Ecto neural progenitor cell (in vitro differentiated cells): ENCODE measurements around the gene C4BPA.

Source experiments
- DNase-seq: peaks from one replicate; pipeline ENCODE4 v3.0.0-alpha.2; 2018; ENCODE audit warnings: low spot score

The C4BPA gene

DNA sequence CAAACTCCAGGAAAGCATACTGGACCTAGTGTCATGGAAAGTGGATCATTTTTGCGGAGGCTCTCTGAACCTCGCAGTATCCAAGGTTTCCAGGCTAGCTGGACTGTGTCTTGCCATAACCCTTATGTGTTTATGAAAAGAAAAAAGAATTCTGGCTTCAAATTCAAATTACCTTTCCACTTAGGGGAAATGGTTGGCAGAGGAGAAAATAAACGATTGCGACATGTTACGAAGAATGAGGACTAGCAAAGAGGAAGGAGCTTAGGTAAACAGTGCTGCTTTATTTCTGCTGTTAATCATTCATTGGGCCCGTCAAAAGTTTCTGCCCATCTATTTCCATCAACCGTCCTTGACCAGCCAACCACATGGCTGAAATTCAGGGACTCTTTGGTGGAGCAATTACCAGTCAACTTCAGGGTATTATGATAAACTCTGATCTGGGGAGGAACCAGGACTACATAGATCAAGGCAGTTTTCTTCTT lies at the start of gene C4BPA:
Gene C4BPA (plus strand): TSS at position 342 of the 482 bp plus-strand sequence. CDS start 8,793 bp downstream, outside the sequence.
- DNase-seq: no peak

DNA sequence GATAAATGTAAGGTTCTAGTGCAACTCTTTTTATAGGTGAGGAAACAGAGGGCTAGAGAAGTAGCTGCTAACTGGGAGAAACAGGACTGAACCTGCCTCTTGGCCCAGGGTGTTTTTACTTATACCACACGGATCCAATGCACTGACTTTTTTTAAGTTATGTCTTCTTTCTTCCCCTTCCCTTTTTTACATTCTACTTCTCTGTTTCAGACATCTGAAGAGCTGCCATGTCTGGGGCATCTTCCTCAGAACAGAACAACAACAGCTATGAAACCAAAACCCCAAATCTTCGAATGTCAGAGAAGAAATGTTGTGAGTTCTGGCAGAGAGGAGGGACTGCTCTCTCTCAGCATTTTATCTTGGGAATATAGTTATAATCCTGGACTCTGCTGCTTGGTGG lies 49.5 kb upstream of the C4BPA start:
- no peak for DNase-seq

DNA sequence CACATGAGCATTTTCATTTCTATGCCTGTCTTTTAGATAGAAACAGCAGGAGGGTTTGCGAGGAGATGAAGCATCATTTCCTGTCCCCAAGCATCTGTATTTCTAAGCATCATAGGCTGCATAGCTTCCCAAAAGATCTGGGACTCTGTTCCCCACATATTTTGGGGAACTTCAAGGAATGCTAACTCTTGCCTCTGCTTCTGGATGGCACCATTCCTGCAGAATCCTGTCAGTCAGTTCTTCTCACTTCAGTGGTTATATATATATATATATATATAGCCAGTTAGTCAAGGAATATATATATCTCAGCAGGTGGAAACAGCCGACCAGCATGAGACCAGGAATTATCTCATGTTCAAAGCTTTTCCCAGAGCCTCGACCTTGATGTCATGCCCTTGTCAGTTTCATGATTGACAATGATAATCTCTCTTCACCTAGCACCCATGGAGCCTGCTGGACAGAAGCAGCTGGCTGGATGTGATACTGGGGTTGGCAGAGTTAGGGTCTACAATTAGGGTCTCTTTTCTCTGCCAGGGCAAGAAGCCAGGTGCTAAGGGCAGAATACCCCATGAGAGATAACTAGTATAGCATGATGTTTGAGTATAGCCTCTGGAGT lies 48.5 kb upstream of the C4BPA start:
- no peak for DNase-seq

DNA sequence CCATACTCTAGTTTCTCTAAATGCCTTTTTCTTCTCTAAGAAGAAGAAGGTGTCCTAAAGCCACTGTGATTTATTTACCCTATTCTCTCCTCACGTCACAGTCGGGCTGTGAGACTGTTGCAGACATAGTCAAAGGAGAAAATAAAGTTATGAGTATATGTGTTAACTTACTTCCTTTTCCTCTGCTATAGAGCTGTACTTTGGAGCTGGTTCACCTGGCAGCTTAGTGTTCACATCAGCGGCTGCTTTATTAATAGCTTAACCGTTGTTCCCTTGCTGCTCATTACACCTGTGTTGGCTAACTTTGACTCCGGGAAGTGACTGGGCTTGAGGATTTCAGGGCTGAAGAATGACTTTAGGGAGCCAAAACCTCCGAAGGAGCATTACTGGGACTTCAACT lies 47.4 kb upstream of the C4BPA start:
- no peak for DNase-seq

DNA sequence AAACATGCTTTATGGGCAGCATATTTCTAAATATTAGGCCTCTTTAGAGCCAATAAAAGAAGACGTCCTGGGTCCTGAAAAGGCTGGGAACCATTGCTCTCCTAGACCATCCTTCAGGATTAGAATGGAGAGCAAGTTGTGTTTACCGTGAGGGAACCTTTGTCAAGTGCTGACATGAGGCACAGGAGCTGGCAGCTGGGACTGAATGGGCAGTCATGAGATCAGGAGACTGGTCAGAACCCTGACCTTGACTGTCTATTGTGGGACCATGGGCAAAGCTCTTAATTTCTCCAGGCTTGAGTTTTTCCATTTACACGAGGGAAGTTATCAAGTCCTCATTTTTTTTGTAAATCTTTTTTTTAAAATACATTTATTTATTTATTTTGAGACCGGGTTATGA lies 45.8 kb upstream of the C4BPA start:
- DNase-seq: no peak

DNA sequence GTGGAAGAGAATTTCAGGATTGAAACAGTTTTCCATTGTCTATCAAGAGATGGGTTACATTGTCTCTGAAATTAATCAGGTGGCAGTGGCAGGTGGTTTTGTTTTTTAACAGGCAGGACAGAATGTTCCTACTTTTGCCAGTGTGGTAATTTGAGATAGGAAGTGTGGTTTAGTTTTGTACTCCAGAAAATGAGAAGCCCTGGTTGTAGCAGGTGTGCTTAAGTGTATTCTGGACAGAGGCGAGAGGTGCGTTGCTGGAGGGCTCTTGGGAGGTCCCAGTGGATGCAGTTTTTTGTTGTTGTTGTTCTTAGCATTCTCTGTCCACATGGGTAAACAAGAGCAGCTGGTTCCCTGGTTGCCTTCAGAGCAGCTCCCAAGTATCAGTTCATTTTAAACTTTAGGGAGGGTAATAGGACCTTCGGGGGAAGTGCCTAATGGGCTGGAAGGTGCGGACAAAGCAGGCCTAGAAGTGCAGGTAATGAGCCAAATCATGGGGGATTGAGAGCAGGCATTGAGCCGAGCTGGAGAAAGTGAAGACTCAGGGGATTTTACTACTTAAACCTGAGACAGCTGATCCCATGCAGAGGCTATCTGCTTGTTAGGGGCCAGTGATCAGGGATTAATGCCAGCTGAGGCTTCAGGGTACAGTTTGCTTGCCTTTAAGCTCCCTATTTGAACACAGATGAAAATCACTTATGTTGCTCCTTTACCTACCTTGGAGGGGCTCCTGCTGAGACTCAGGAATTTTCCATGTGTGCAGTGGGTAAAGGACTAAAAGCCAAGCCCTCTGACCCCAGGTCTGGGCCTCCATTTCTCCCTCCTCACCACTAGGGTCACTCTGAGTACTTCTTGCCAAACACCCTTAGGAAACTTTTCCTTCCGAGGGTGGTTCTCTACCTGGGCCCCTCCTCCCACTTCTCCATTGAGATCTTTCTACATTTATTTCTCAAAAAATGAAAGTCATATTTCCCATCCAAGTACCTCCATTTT lies 44.9 kb upstream of the C4BPA start:
- no peak for DNase-seq

DNA sequence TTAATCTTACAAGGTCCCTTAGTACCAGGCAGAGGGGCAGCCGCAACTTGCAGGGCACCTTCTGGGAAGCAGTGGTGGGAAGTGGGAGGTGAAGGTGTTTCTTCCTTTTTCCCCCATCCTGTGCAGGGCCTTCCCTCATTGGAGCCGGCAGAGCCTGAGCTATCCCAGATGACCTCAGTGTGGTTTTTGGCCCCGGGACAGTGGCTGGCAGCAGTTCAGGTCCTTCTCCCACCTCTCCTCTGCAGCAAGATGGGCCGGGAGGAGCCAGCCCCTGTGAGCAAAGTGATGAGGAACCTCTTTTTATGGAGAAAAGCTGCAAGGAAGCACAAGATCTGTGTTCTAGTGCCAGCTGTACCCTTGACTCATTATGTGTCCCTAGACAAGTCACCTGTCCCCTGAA lies 44.2 kb upstream of the C4BPA start:
- no peak for DNase-seq

DNA sequence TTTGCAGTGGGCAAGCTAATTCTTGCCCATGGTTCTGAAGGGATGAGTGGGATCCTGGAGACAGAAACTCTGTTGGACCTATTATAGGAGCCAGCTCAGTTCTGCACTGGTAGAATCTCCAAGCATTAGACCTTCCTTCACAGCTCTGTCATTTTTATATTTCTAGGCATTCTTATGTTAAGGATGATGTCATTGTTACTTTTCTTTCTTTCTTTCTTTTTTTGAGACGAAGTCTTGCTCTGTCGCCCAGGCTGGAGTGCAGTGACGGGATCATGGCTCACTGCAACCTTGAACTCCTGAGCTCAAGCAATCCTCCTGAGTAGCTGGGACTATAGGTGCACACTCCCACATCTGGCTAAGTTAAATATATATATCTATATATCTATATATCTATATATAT lies 43.4 kb upstream of the C4BPA start:
- DNase-seq: no peak

DNA sequence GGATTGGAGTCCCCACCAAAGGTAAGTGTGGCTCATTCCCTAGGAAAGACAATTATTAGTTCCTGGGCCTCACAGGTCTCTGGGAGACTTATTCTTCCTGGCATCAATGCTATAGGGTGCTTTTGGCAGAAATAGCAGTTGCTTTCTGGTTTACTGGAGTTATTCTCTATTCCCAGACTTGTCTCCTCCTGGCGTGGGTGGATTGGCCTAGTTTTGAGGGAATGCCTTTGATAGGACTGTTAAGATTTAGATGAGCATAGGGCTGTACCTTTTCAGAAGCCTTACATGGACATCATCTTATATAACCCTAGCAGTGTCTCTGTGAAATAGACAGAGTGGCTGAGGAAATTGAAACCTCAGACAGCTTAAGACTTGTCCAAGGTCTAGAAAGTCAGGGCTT lies 42.0 kb upstream of the C4BPA start:
- DNase-seq: no peak

DNA sequence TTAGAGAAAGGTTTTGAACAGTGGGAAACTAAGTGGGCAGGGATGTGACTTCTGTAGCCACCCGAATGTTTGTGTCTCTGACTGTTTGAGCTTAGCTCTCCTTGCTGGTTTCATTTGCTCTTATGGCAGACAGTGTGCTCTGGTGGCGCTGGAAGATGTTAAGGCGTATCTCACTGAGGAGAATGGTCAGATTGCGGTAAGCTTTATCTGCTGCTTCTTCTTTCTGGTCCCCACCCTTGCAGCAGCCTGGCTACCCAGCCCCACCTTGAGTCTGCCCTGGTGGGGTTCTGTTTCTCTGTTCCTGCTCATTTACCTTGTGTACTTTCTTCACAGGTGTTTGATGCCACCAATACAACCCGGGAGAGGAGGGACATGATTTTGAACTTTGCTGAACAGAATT lies 41.0 kb upstream of the C4BPA start:
- DNase-seq: no peak

DNA sequence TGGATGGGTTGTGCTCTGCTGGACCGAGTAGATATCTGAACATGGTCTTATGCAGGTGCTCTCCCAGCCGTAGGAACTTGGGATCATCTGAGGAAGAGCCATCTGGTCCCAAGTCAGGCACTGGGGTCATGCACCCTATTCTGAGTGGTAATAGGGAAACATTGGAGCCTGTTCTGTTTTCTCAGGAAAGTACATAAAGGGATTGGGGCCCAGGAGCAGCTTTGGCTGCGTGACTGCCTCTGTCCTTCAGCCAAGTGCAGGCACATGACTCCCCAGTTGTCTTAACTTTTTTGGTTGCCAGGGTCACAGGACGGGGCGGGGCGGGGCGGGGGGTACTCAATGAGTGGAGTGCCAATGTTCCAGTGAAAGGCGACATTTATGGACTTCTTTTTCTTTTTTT lies 39.5 kb upstream of the C4BPA start:
- DNase-seq: no peak

DNA sequence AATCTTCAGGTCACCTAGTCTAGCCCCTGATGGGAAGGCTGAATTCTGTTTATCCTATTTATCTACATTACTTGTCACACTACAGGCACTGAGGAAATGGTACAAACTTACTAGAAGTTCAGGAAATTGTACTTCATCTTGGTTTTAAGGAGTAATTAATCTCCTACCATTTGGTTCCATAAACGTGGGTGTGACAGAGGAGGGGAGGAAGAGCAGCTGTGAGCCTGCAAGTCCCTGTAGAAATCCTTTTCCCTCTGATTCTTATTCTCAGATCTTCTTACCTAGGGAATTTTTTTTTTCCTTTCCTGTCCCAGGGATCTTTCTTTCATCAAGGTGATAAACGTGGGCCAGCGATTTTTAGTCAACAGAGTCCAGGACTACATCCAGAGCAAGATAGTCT lies 36.8 kb upstream of the C4BPA start:
- no peak for DNase-seq

DNA sequence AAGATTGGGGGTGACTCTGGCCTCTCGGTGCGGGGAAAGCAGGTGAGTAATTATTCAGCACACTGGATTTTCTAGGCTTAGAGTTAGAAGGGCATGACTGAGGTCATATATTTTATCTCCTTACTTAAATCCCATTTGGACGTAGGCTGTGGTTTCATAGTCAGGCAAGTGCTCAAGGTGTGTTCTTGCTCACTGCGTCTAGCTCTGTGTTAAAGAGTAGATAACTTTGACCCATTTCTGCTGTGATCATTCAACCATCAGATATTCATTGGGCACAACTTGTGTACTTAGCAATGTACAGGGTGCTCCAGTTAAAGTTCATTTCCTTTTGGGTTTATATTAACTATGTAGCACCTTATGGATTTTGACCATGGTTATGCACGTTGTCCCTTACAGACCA lies 36.4 kb upstream of the C4BPA start:
- no peak for DNase-seq

DNA sequence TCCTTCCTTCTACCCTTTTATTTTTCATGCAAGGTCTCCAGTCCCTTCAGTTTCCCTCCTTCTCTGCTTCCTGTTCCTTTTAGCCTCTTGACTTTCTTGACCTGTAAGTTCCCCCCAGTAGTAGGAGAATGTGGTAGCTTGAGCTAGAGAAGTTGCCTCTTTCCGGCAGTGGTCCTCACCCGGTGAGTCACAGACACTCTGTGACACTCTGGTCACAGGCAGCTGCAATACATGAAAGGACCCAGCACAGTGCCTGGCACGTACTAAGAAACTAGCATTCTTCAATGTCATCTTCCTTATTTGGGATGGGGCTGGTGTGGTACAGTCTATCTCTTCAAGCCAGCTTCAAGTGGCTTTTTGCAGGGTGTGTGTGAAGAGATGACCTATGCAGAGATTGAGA lies 35.0 kb upstream of the C4BPA start:
- DNase-seq: no peak

DNA sequence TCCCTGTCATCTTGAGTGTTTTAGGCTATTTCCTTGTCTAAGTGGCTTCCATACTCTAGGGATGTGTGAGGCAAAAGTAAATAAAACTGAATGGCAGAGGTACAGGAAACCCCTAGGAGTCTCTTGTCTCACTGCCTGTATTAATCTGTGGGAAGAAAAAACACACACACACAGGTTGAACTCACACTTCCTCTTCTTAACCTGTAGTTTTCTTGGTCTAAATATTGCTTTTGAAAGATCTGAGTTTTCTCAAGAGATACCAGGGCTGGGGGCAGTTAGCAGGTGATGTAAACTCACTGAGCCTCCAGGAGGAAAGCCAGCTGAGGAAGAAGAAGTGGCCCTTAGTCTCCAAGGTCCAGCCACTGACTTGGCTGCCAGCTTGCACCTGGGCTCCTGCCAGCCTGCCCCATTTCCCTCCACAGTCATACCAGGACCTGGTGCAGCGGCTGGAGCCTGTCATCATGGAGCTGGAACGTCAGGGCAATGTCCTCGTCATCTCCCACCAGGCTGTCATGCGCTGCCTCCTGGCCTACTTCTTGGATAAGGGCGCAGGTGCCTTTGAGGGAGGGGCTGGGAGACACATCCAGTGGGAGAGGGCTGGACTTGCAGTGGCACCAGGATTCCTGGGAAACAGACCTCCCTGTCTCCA lies 34.1 kb upstream of the C4BPA start:
- no peak for DNase-seq

DNA sequence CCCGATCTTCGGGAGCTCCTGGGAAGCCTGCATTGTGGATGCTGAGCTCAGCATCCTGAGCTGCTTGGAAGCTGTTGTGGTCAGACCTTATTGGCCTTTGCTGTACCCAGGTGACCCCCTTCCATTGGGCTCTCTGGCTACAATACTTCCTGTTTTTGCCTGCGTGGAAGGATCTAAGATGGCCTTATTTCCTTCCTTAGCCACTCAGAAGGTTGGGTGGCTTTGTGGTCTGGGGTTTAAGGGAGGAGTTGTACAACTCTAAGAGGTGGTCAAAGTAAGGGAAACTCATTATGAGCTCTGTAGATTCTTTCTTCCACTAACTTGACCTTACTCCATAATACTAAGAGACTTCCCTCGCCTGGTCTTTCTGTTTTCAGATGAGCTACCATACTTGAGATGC lies 33.2 kb upstream of the C4BPA start:
- no peak for DNase-seq

DNA sequence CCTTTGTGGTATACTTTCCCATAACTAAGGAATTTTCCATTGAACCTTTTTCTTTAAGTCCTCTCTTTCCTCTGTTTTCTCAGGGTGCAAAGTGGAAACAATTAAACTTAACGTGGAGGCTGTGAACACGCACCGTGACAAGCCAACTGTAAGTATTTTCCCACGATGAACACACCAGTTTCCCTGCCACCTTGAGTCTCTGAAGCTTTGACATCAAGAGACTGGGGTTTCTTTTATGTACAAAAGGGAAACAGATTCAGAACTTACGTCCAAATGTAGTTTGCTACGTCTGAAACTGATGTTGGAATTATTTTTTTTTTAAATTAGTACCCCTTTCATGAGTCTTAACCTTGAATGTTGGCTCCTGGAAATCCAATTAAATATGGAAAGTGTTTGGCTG lies 32.6 kb upstream of the C4BPA start:
- DNase-seq: no peak

DNA sequence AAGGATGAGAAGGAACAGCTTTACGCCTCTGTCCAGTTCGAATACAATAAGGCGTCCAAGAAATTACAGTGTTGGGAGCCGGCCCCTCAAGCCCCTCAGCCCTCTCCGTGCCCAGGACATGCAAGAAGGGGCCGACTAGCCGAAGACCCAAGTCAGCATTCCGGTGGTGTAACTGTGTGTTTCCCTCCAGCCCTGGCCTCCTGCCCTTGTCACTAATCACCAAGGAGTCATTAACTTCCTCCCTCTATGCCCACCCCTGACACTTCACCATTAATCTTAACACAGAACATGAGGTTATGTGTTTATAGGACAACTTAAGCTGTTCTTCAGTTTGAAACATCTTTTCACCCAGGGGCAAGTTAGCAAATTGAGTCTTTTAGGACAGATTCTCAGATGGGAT lies 31.8 kb upstream of the C4BPA start:
- no peak for DNase-seq

DNA sequence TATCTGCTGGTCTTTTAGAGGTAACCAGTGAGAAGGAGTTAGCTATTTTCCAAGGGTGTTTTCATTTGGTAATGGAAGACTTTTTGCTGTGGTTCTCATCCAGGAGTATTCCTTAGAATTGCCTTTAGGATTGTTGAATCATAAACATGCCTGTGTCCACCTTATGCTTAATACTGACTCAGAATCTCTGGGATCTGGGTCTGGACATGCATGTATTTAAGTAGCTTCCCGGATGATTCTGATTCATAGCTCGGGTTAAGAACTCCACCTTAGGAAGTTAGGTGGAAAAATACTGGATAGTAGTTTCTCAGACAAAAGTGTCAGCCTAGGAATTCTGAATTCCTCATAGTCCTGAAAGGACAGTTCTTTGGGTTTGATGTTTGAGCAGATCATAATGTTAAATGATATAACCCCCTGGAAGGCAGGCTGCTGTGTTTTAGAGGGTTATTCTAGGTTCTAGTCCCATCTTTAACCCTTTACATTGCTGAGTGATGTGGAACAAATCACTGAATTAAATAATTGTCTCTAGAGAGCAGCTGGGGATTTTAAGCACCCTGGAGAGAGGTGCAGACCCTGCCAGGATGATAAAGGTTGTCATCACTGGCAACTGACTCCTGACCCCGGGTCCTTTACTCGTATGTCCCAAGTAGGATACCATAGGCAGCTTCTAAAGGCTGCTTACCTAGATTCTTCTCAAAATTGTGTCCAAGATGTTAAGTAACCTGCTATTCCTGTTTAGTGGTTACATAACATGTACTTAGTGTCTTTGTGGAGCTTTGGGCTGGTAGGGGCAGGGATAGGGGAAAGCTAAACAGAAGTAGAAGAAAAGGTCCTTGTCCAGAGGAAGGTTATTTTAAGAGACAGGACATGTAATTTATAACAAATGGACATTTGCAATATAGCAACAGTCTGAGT lies 29.9 kb upstream of the C4BPA start:
- DNase-seq: no peak

DNA sequence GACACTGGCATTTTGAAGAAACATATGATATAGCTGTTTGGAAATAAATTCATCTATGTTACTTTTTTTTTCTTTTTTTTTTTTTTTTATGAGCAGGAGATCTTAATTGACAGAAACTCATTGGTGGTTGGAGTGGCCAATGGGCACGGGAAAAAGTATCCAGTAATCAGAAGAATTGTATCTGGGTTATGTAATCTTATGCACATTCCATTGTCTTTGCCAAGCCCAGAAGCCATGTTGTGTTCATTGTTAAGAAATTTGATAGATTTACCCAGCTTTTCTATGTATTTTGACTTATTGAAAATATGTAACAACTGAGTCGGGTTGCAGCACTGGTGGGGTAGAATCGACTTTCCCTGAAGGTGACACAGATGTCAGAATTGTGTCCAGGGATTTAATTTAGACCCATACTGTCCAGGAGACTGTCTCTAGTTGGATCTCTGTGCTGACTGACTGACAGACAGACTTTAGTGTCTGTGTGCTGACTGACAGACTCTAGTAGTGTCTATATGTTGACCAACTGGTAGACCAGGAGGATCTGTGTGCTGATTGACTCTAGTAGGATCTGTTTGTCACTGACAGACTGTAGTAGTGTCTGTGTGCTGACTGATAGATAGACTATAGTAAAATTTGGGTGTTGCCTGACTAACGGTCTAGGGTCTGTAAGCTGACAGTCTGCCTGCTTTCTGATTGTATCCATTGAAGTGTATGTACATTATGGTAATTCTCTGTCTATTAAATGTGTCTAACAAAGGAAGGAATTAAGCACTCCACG lies 27.7 kb upstream of the C4BPA start:
- no peak for DNase-seq

DNA sequence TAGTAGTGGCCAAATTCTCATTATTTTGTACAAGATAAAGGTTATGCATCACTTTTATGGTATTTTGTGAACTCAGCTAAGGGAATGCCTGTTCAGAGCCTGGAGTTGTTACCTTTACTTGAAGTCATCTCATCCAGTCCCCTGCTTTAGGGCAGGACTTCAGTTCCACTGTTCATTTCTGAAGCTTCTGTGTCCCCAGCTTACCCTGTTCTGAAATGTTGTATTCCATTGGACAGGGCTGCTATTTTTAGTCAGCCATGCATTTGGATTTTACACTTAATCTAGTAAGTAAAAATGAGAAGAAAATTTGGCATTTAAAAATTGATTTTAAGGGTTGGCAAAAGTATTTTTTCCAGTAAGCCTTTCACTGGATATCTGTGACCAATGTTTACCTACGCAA lies 27.0 kb upstream of the C4BPA start:
- DNase-seq: no peak
